SIG-M5 treated with dmso at 0.1 percent for 504 hours (cell line): ENCODE measurements around the gene TSNAX.
"Not testable (repeated sequence)": the region's sequence is repeated elsewhere in the genome, so short reads cannot be mapped to it uniquely, and the experiment has no call there.

Experiments used
- DNase-seq: peaks from one replicate; lab custom pipeline; 2025; ENCODE audit not compliant: unreplicated experiment; lab: John Stamatoyannopoulos, UW

TSNAX gene

GRCh38 chr1:231561647-231562383 lies 33.3 kb downstream of the TSNAX start:
- DNase-seq = no peak

GRCh38 chr1:231563247-231563646 lies 34.8 kb downstream of the TSNAX start:
- DNase-seq = no peak

GRCh38 chr1:231564373-231564772 lies 35.9 kb downstream of the TSNAX start:
- no peak for DNase-seq

GRCh38 chr1:231566496-231566895 lies 38.0 kb downstream of the TSNAX start:
- no peak for DNase-seq

- not testable (repeated sequence) for DNase-seq
Observed at GRCh38 chr1:231570262-231570661, 41.8 kb downstream of the TSNAX start.

- DNase-seq = no peak
Observed at GRCh38 chr1:231571904-231572303, 43.4 kb downstream of the TSNAX start.

GRCh38 chr1:231575472-231575871 lies 47.0 kb downstream of the TSNAX start:
- DNase-seq = no peak

- no peak for DNase-seq
Observed at GRCh38 chr1:231576804-231577718, 48.6 kb downstream of the TSNAX start.

- DNase-seq = no peak
Observed at GRCh38 chr1:231580874-231581273, 52.4 kb downstream of the TSNAX start.

GRCh38 chr1:231581859-231582258 lies 53.4 kb downstream of the TSNAX start:
- no peak for DNase-seq

- no peak for DNase-seq
Observed at GRCh38 chr1:231583376-231583775, 54.9 kb downstream of the TSNAX start.

GRCh38 chr1:231584117-231584516 lies 55.6 kb downstream of the TSNAX start:
- DNase-seq = peak; percentile 70

GRCh38 chr1:231584921-231585320 lies 56.5 kb downstream of the TSNAX start:
- peak; percentile 36 for DNase-seq

GRCh38 chr1:231590453-231591198 lies 62.2 kb downstream of the TSNAX start:
- DNase-seq = peak; percentile 88

GRCh38 chr1:231591466-231591865 lies 63.0 kb downstream of the TSNAX start:
- DNase-seq = no peak

GRCh38 chr1:231592809-231593208 lies 64.3 kb downstream of the TSNAX start:
- DNase-seq = no peak

- not testable (repeated sequence) for DNase-seq
Observed at GRCh38 chr1:231593264-231593663, 64.8 kb downstream of the TSNAX start.

GRCh38 chr1:231594123-231594522 lies 65.7 kb downstream of the TSNAX start:
- no peak for DNase-seq

- DNase-seq = no peak
Observed at GRCh38 chr1:231594749-231595148, 66.3 kb downstream of the TSNAX start.

- DNase-seq = no peak
Observed at GRCh38 chr1:231596337-231596791, 67.9 kb downstream of the TSNAX start.

- no peak for DNase-seq
Observed at GRCh38 chr1:231597971-231598370, 69.5 kb downstream of the TSNAX start.
